Endodermal cell (in vitro differentiated cells): Measurements from ENCODE around the gene NCAM1. TPM values are rescaled to one million over a fixed set of nuclear protein-coding genes. Genes with fewer than 3 reads are reported as not detected.

Experiments
- DNase-seq: peaks from one replicate; pipeline ENCODE4 v3.0.0-alpha.2; 2017
- H3K27ac ChIP-seq: 2 replicates; pipeline ENCODE4 v1.5.1; 2013; ENCODE audit warnings: mild to moderate bottlenecking, low read depth, low read length, moderate library complexity
- H3K27me3 ChIP-seq: 2 replicates; pipeline ENCODE4 v1.6.1; 2013; ENCODE audit warnings: mild to moderate bottlenecking, low read length, moderate library complexity; ENCODE audit not compliant: insufficient read depth, control insufficient read depth, poor library complexity, severe bottlenecking
- H3K36me3 ChIP-seq: 2 replicates; pipeline ENCODE4 v1.7.0; 2013; ENCODE audit warnings: mild to moderate bottlenecking, low read length, moderate library complexity; ENCODE audit not compliant: control insufficient read depth, insufficient read depth
- H3K4me1 ChIP-seq: one replicate; pipeline ENCODE4 v1.7.0; 2013; ENCODE audit warnings: low read length; ENCODE audit not compliant: control insufficient read depth, insufficient read depth
- H3K4me3 ChIP-seq: 2 replicates; pipeline ENCODE4 v1.5.1; 2013; ENCODE audit warnings: mild to moderate bottlenecking, low read length, moderate library complexity
- H3K9ac ChIP-seq: 2 replicates; pipeline ENCODE4 v1.6.1; 2013; ENCODE audit warnings: mild to moderate bottlenecking, low read length, moderate library complexity; ENCODE audit not compliant: poor library complexity, severe bottlenecking; ENCODE audit errors: extremely low read depth
- H3K9me3 ChIP-seq: 2 replicates; pipeline ENCODE4 v1.6.1; 2013; ENCODE audit warnings: mild to moderate bottlenecking, low read length, moderate library complexity; ENCODE audit not compliant: control insufficient read depth
- H3K27ac Mint-ChIP-seq: 2 replicates; pipeline ENCODE4 v1.8.0; 2020; ENCODE audit warnings: mixed read lengths
- H3K27me3 Mint-ChIP-seq: 2 replicates; pipeline ENCODE4 v1.8.0; 2021; ENCODE audit warnings: mild to moderate bottlenecking, mixed read lengths; ENCODE audit not compliant: insufficient read depth
- H3K36me3 Mint-ChIP-seq: 2 replicates; pipeline ENCODE4 v1.8.0; 2020; ENCODE audit warnings: low read depth, mixed read lengths
- H3K4me1 Mint-ChIP-seq: 2 replicates; pipeline ENCODE4 v1.8.0; 2020; ENCODE audit warnings: mixed read lengths
- H3K4me3 Mint-ChIP-seq: 2 replicates; pipeline ENCODE4 v1.8.0; 2020; ENCODE audit warnings: mild to moderate bottlenecking, moderate library complexity, mixed read lengths
- H3K9me3 Mint-ChIP-seq: 2 replicates; pipeline ENCODE4 v1.8.0; 2020; ENCODE audit warnings: mild to moderate bottlenecking, mixed read lengths
- WGBS, 2 experiments: methylation state at CpG; one replicate each; pipeline versions ENCODE4 v1.1.5 to v1.1.7; 2013; ENCODE audit warnings: missing lambda C conversion rate in 2 of 2, mixed read lengths in 1 of 2; ENCODE audit not compliant: insufficient coverage in 1 of 2, insufficient read length in 1 of 2; 5-methylcytosine and 5-hydroxymethylcytosine counted together
- total RNA-seq, 2 donors: library from RNA; stranded (reverse); fragmentation: NEBNext Ultra II Directional in 1 of 2; extraction: Animal tissue kit (Norgen Biotek cat#: 25700) in 1 of 2; gene quantifications; 2 replicates in 1 of 2; 3 replicates in 1 of 2; pipeline ENCODE4 v1.2.1, GENCODE V29; 2021
- TF ChIP-seq, protein P1 (sequence below): fragments of 200-600 bp; sonication (generic); conservative IDR thresholded peaks from 2 replicates; pipeline ENCODE4 v1.5.0; 2021; ENCODE audit warnings: antibody characterized with exemption, mild to moderate bottlenecking

NCAM1 gene
- total RNA-seq, 2 donors from 2014 or later, result 1.6 to 2.9 TPM

DNA sequence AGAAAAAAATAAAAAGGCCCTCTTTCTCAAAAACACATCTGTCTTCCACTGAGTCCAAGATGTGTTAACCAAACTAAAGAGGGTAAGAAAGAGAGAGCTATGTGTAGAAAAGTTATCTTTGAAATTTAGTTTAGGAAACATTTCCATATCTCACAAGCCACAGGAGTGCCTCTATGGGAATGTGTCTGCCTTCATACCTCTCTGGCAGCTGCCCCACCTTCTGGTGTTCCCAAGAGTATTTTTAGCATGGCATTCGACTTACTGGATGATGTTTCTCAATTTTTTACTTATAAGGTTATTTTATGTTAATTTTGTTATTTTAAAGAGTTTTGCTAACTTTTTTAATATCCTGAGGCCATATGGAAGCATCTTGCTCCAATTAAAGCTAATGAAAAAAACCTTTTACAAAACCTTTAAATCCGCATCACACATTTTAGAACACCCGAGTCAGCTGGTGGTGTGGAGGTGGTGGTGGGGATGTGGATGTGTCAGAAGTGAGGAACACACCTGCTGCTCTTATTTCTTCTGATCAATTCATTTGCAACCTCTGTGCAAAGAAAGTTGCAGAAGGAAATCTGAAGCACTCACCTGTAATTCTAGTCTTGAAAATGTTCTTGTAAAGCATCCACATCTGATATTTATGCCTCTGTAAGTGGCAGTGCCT is 112.2 kb downstream of the NCAM1 start:
- H3K4me3 ChIP-seq, result no peak overlapping the region
- Mint-ChIP-seq H3K4me3 (no peak overlapping the region), H3K9me3 (no peaks in the 10 kb centered on the region), H3K4me1 (no peaks in the 10 kb centered on the region), H3K36me3 (no peaks in the 10 kb centered on the region), H3K27me3 (no peaks in the 10 kb centered on the region), H3K27ac (no peak overlapping the region)
- no peak overlapping the region for H3K27ac ChIP-seq
- H3K36me3 ChIP-seq, result no peaks in the 10 kb centered on the region
- no peak overlapping the region for H3K9ac ChIP-seq
- H3K27me3 ChIP-seq, result no peaks in the 10 kb centered on the region
- H3K9me3 ChIP-seq, result no peaks in the 10 kb centered on the region
- H3K4me1 ChIP-seq, result no peaks in the 10 kb centered on the region
- WGBS, 2 experiments, result no CpG with 5 or more reads among the region's 3 CpGs
- TF ChIP-seq, protein P1, sequence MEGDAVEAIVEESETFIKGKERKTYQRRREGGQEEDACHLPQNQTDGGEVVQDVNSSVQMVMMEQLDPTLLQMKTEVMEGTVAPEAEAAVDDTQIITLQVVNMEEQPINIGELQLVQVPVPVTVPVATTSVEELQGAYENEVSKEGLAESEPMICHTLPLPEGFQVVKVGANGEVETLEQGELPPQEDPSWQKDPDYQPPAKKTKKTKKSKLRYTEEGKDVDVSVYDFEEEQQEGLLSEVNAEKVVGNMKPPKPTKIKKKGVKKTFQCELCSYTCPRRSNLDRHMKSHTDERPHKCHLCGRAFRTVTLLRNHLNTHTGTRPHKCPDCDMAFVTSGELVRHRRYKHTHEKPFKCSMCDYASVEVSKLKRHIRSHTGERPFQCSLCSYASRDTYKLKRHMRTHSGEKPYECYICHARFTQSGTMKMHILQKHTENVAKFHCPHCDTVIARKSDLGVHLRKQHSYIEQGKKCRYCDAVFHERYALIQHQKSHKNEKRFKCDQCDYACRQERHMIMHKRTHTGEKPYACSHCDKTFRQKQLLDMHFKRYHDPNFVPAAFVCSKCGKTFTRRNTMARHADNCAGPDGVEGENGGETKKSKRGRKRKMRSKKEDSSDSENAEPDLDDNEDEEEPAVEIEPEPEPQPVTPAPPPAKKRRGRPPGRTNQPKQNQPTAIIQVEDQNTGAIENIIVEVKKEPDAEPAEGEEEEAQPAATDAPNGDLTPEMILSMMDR, result no peak
- no peak for DNase-seq

DNA sequence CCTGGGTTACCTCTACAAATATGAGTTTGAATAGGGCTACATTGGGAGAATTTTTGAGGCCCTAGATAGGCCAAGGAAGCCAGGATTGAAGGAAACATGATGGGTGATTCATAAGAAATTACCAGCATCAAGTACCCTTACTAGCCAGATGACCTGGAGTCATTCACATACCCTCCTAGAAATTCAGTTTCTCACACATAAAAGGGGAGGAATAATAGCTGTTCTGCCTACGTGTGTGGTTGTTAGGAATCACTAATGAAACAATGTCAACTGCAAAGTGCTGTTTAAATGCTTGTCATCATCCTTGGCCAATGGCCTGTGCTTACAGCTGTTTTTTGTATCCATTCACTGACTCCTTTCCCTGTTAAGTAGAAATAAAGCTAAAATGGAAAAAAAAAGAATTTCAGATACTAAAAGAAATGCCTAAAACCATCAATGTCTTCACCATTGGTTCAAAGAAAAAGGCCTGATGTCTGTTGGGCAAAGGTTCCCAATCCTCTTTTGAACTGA is 114.4 kb downstream of the NCAM1 start:
- Mint-ChIP-seq H3K27me3 (no peaks in the 10 kb centered on the region), H3K9me3 (no peaks in the 10 kb centered on the region), H3K4me3 (no peak overlapping the region), H3K36me3 (no peaks in the 10 kb centered on the region), H3K4me1 (no peaks in the 10 kb centered on the region), H3K27ac (no peak overlapping the region)
- Histone ChIP-seq H3K4me1 (no peaks in the 10 kb centered on the region), H3K36me3 (no peaks in the 10 kb centered on the region), H3K4me3 (no peak overlapping the region), H3K27me3 (no peaks in the 10 kb centered on the region), H3K9ac (no peak overlapping the region), H3K27ac (no peak overlapping the region), H3K9me3 (no peaks in the 10 kb centered on the region)
- 60 to 84% methylated on average over 1 of the region's 1 CpG for WGBS, 2 experiments
- TF ChIP-seq, protein P1, result no peak
- DNase-seq, result no peak

DNA sequence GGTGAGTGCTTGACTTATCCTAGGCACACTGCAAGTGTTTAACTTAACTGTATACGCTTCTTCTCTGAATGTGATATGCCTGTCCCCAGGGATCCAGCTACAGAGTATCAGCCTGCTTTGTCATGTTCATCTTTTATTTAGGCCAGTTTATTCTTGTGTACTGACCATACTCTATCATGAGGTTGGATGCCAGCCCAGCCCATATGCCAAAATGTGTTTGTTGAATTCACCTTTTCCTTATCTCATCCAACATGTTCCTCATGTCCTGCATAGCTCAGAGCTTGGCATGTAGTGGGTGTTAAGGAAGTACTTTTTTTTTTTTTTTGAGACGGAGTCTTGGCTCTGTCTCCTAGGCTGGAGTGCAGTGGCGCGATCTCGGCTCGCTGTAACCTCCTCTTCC is 116.2 kb downstream of the NCAM1 start:
- no peaks in the 10 kb centered on the region for H3K9me3 Mint-ChIP-seq
- peaks cover 1% of the 10 kb centered on the region for H3K4me1 Mint-ChIP-seq
- no peak for DNase-seq
- no peaks in the 10 kb centered on the region for H3K27me3 Mint-ChIP-seq
- Histone ChIP-seq H3K9ac (no peak overlapping the region), H3K9me3 (no peaks in the 10 kb centered on the region), H3K4me3 (no peak overlapping the region), H3K27me3 (no peaks in the 10 kb centered on the region), H3K27ac (no peak overlapping the region), H3K4me1 (peaks cover 3% of the 10 kb centered on the region), H3K36me3 (no peaks in the 10 kb centered on the region)
- 72 to 91% methylated on average over 5 to 6 of the region's 6 CpGs for WGBS, 2 experiments
- H3K4me3 Mint-ChIP-seq, result no peak overlapping the region
- H3K36me3 Mint-ChIP-seq, result no peaks in the 10 kb centered on the region
- TF ChIP-seq, protein P1, result no peak
- no peak overlapping the region for H3K27ac Mint-ChIP-seq
